Measurements from ENCODE around the gene MYADM. TPM values are rescaled to one million over a fixed set of nuclear protein-coding genes. Genes with fewer than 3 reads are reported as not detected.

MYADM gene
- total and polyA plus RNA-seq, 2 of the 13 experiments (the other 11 are each of a cell fraction or from before 2014, with no cell fraction given): 19.9 to 38.1 TPM

- 0 out of 2 replicates have a peak, but pooled peaks have one; percentile 26 for TF ChIP-seq ARID5B (CRISPR knock-in tag; IDR thresholded peaks at IDR 0.05)
- TF ChIP-seq RXRA (CRISPR knock-in tag; IDR thresholded peaks at IDR 0.05): peak; percentile 88
- TF ChIP-seq ZNF572 (CRISPR knock-in tag; IDR thresholded peaks at IDR 0.05): no peak
- TF ChIP-seq HNRNPK (IDR thresholded peaks at IDR 0.05; ENCODE audit: low read depth, low read length, poor library complexity, severe bottlenecking): peak; percentile 66
- peak; percentile 38; the same call in 1 of the 2 replicates for TF ChIP-seq MEIS2 (CRISPR knock-in tag; IDR thresholded peaks at IDR 0.05)
- TF ChIP-seq UBTF (CRISPR knock-in tag; IDR thresholded peaks at IDR 0.05): peak; percentile 53; the same call in 1 of the 2 replicates
- TF ChIP-seq ZNF253 (CRISPR knock-in tag; IDR thresholded peaks at IDR 0.05; ENCODE audit: borderline replicate concordance): no peak
- TF ChIP-seq SRF (IDR thresholded peaks at IDR 0.05; ENCODE audit: low read depth, low read length): peak; percentile 94
- TF ChIP-seq IKZF1 (IDR thresholded peaks at IDR 0.05): no peak
- TF ChIP-seq ZGPAT (CRISPR knock-in tag; IDR thresholded peaks at IDR 0.05): peak; percentile 90; the same call in 1 of the 2 replicates
- TF ChIP-seq MLXIP (CRISPR knock-in tag; IDR thresholded peaks at IDR 0.05; ENCODE audit: borderline replicate concordance): no peak
- TF ChIP-seq ZNF563 (CRISPR knock-in tag; IDR thresholded peaks at IDR 0.05): peak; percentile 62; the same call in 1 of the 2 replicates
- no peak for TF ChIP-seq ZNF124 (CRISPR knock-in tag; IDR thresholded peaks at IDR 0.05)
- peak; percentile 68 for TF ChIP-seq ETV5 (CRISPR knock-in tag; IDR thresholded peaks at IDR 0.05; ENCODE audit: borderline replicate concordance)
- 0 out of 2 replicates have a peak, but pooled peaks have one; percentile 47 for TF ChIP-seq ZNF776 (CRISPR knock-in tag; IDR thresholded peaks at IDR 0.05)
Observed at GRCh38 chr19:53868892-53869804, 1.5 kb downstream of the MYADM start (continued).

Measured in HepG2 (cell line).